ENCODE measurements around the gene ROR2. TPM values are rescaled to one million over a fixed set of nuclear protein-coding genes. Genes with fewer than 3 reads are reported as not detected.
"Not testable (repeated sequence)": the region's sequence is repeated elsewhere in the genome, so short reads cannot be mapped to it uniquely, and the experiment has no call there.

Gene ROR2
- total and polyA plus RNA-seq, 4 donors: 2.7 to 32.3 (median 9.2) TPM

DNA sequence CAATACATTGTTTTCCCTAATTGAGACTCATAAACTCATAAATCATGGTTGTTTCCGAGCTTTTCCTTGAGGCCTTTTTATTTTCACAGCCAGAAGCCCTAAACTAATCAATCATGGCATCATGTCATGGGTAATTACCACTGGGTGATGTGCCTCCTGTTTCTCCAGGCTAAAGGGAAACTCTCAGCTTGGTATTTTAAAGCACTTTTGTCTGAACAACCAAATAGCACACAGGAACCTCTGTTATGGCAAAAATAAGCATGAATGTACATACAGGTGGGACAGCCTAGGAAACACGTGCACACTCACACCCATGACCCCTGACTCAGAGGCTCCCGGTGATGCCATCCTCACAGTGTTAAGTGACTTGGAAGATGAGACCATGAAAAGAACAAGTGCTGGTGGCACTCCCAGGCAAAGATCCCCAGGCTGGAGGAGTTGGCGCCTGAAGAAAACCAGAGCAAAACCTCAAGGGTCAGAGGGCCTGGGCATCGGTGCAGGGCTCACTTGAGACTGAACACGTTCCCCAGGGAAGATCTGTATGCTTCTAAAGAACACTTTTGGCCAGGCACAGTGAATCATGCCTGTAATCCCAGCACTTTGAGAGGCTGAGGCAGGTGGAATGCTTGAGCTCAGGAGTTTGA lies 154.3 kb downstream of the ROR2 start:
- H3K27me3 ChIP-seq (ENCODE audit: control insufficient read depth in 3 of 3, insufficient read depth in 3 of 3, low read length in 2 of 3): peaks cover 0 to under 1% (median 0%) of the 10 kb centered on the region in 3 donors
- TF ChIP-seq, protein P1, sequence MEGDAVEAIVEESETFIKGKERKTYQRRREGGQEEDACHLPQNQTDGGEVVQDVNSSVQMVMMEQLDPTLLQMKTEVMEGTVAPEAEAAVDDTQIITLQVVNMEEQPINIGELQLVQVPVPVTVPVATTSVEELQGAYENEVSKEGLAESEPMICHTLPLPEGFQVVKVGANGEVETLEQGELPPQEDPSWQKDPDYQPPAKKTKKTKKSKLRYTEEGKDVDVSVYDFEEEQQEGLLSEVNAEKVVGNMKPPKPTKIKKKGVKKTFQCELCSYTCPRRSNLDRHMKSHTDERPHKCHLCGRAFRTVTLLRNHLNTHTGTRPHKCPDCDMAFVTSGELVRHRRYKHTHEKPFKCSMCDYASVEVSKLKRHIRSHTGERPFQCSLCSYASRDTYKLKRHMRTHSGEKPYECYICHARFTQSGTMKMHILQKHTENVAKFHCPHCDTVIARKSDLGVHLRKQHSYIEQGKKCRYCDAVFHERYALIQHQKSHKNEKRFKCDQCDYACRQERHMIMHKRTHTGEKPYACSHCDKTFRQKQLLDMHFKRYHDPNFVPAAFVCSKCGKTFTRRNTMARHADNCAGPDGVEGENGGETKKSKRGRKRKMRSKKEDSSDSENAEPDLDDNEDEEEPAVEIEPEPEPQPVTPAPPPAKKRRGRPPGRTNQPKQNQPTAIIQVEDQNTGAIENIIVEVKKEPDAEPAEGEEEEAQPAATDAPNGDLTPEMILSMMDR (IDR thresholded peaks at IDR 0.05; ENCODE audit: control extremely low read depth, extremely low read depth): no peak
- no peaks in the 10 kb centered on the region for H3K36me3 ChIP-seq (ENCODE audit: control insufficient read depth in 4 of 4, insufficient read depth in 4 of 4, low read length in 4 of 4)
- H3K4me1 ChIP-seq (ENCODE audit: control insufficient read depth in 5 of 5, insufficient read depth in 5 of 5, low read length in 5 of 5): peaks cover 0 to 15% (median 4%) of the 10 kb centered on the region in 5 donors
- ATAC-seq (ENCODE audit: insufficient read depth, low FRiP score) (no peak), DNase-seq (no peak)
- 52 to 67% methylated on average over 6 of the region's 6 CpGs for WGBS, 2 donors
- no peaks in the 10 kb centered on the region for H3K9me3 ChIP-seq (ENCODE audit: control insufficient read depth in 4 of 4, insufficient read depth in 3 of 4, low read length in 3 of 4)
- no peak overlapping the region for H3K9ac ChIP-seq (ENCODE audit: insufficient read depth in 1 of 2, low read length in 2 of 2)
- no peak overlapping the region for H3K4me3 ChIP-seq
- H3K27ac ChIP-seq (ENCODE audit: low read depth in 1 of 2, low read length in 1 of 2): no peak overlapping the region

DNA sequence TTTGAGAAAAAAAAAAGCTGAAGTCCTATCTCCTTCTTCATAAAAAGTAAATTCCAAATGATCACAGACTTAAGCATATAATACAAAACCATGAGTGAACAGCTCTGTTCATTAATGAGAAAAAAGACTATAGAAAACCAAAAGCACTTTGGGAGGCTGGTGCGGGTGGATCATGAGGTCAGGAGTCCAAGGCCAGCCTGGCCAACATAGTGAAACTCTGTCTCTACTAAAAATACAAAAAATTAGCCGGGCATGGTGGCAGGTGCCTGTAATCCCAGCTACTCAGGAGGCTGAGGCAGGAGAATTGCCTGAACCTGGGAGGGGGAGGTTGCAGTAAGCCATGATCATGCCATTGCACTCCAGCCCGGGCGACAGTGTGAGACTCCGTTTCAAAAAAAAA lies 156.7 kb downstream of the ROR2 start:
- H3K36me3 ChIP-seq (ENCODE audit: control insufficient read depth in 4 of 4, insufficient read depth in 4 of 4, low read length in 4 of 4); H3K4me1 ChIP-seq (ENCODE audit: control insufficient read depth in 5 of 5, insufficient read depth in 5 of 5, low read length in 5 of 5); DNase-seq; ATAC-seq (ENCODE audit: insufficient read depth, low FRiP score); H3K4me3 ChIP-seq; H3K27ac ChIP-seq (ENCODE audit: low read depth in 1 of 2, low read length in 1 of 2); H3K9me3 ChIP-seq (ENCODE audit: control insufficient read depth in 4 of 4, insufficient read depth in 3 of 4, low read length in 3 of 4); H3K9ac ChIP-seq (ENCODE audit: insufficient read depth in 1 of 2, low read length in 2 of 2); H3K27me3 ChIP-seq (ENCODE audit: control insufficient read depth in 3 of 3, insufficient read depth in 3 of 3, low read length in 2 of 3): not testable (repeated sequence)
- WGBS, 2 donors: 94% methylated on average over 5 of the region's 5 CpGs

DNA sequence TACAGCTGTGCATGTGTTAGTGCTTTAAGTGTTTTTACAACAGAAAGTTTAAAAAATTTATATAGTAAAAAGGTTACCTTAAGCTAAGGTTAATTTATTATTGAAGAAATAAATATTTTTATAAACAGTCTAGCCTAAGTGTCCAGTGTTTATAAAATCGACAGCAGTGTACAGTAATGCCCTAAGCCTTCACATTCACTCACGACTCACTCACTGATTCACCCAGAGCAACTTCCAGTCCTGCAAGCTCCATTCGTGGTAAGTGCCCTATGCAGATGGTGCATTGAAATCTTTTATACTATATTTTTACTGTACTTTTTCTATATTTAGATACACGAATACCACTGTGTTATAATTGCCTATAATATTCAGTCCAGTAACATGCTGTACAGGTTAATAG lies 159.1 kb downstream of the ROR2 start:
- H3K9me3 ChIP-seq (ENCODE audit: control insufficient read depth in 4 of 4, insufficient read depth in 3 of 4, low read length in 3 of 4): no peaks in the 10 kb centered on the region
- H3K9ac ChIP-seq (ENCODE audit: insufficient read depth in 1 of 2, low read length in 2 of 2): no peak overlapping the region
- TF ChIP-seq, protein P1 (IDR thresholded peaks at IDR 0.05; ENCODE audit: control extremely low read depth, extremely low read depth): no peak
- 60 to 82% methylated on average over 4 of the region's 4 CpGs for WGBS, 2 donors
- ATAC-seq (ENCODE audit: insufficient read depth, low FRiP score): no peak
- no peak for DNase-seq
- H3K4me3 ChIP-seq: no peak overlapping the region
- H3K27ac ChIP-seq (ENCODE audit: low read depth in 1 of 2, low read length in 1 of 2): no peak overlapping the region
- H3K36me3 ChIP-seq (ENCODE audit: control insufficient read depth in 4 of 4, insufficient read depth in 4 of 4, low read length in 4 of 4): no peaks in the 10 kb centered on the region
- no peaks in the 10 kb centered on the region for H3K4me1 ChIP-seq (ENCODE audit: control insufficient read depth in 5 of 5, insufficient read depth in 5 of 5, low read length in 5 of 5)
- no peaks in the 10 kb centered on the region for H3K27me3 ChIP-seq (ENCODE audit: control insufficient read depth in 3 of 3, insufficient read depth in 3 of 3, low read length in 2 of 3)

DNA sequence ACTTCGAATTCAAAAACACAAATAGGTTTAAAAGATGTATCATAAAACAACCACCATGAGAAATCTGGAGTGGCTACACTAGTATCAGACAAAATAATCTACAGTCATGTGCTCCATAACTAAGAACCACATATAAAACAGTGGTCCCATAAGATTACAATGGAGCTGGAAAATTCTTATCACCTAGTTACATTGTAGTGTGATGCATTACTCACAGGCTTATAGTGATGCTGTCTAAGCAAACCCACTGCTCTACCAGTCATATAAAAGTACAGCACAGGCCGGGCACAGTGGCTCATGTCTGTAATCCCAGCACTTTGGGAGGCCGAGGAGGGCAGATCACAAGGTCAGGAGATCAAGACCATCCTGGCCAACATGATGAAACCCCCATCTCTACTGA lies 160.1 kb downstream of the ROR2 start:
- no peak for DNase-seq
- 92 to 98% methylated on average over 3 of the region's 3 CpGs for WGBS, 2 donors
- Histone ChIP-seq H3K4me3 (no peak overlapping the region), H3K36me3 (ENCODE audit: control insufficient read depth in 4 of 4, insufficient read depth in 4 of 4, low read length in 4 of 4) (no peaks in the 10 kb centered on the region), H3K27me3 (ENCODE audit: control insufficient read depth in 3 of 3, insufficient read depth in 3 of 3, low read length in 2 of 3) (no peaks in the 10 kb centered on the region), H3K27ac (ENCODE audit: low read depth in 1 of 2, low read length in 1 of 2) (no peak overlapping the region), H3K4me1 (ENCODE audit: control insufficient read depth in 5 of 5, insufficient read depth in 5 of 5, low read length in 5 of 5) (peaks cover 0 to 2% (median 0%) of the 10 kb centered on the region in 5 donors), H3K9ac (ENCODE audit: insufficient read depth in 1 of 2, low read length in 2 of 2) (no peak overlapping the region), H3K9me3 (ENCODE audit: control insufficient read depth in 4 of 4, insufficient read depth in 3 of 4, low read length in 3 of 4) (no peaks in the 10 kb centered on the region)
- ATAC-seq (ENCODE audit: insufficient read depth, low FRiP score): no peak
- TF ChIP-seq, protein P1 (IDR thresholded peaks at IDR 0.05; ENCODE audit: control extremely low read depth, extremely low read depth): no peak

Data from lung (tissue), 12 donors.